HG03460 (cell line): ENCODE results near the gene MLLT6.

ENCODE experiments used
- ATAC-seq: cut with Tn5 transposase; IDR thresholded peaks from one replicate; pipeline ENCODE4 v1.9.1; 2021; ENCODE audit not compliant: unreplicated experiment

Gene MLLT6

GRCh38 chr17:38706505-38707216, 1.6 kb downstream of the MLLT6 start:
- ATAC-seq: no peak

- ATAC-seq: no peak
These were observed 2.7 kb downstream of the MLLT6 start for GRCh38 chr17:38707678-38708351.

GRCh38 chr17:38709104-38709820, 4.2 kb downstream of the MLLT6 start:
- ATAC-seq: no peak

- ATAC-seq: no peak
These were observed 5.0 kb downstream of the MLLT6 start for GRCh38 chr17:38709864-38710603.

GRCh38 chr17:38710604-38710962, 5.5 kb downstream of the MLLT6 start:
- ATAC-seq: no peak

GRCh38 chr17:38710985-38711384, 5.9 kb downstream of the MLLT6 start:
- no peak for ATAC-seq

- no peak for ATAC-seq
These were observed 6.9 kb downstream of the MLLT6 start for GRCh38 chr17:38711792-38712571.

GRCh38 chr17:38712593-38712992, 7.5 kb downstream of the MLLT6 start:
- ATAC-seq: no peak

- ATAC-seq: no peak
These were observed 8.5 kb downstream of the MLLT6 start for GRCh38 chr17:38713456-38714075.

GRCh38 chr17:38715216-38715943, 10.3 kb downstream of the MLLT6 start:
- no peak for ATAC-seq

GRCh38 chr17:38716368-38717005, 11.4 kb downstream of the MLLT6 start:
- no peak for ATAC-seq

- no peak for ATAC-seq
These were observed 12.2 kb downstream of the MLLT6 start for GRCh38 chr17:38717139-38717745.

GRCh38 chr17:38719289-38719942, 14.3 kb downstream of the MLLT6 start:
- no peak for ATAC-seq

GRCh38 chr17:38719943-38720641, 15.0 kb downstream of the MLLT6 start:
- no peak for ATAC-seq

GRCh38 chr17:38720941-38721340, 15.9 kb downstream of the MLLT6 start:
- no peak for ATAC-seq

- ATAC-seq: no peak
These were observed 16.7 kb downstream of the MLLT6 start for GRCh38 chr17:38721802-38722201.

GRCh38 chr17:38724337-38724988, 19.4 kb downstream of the MLLT6 start:
- ATAC-seq: no peak
